IMR-90 (cell line): ENCODE results near the gene ATG9A.

Experiments used
- CEBPB ChIP-seq: IDR thresholded peaks from 2 replicates; pipeline ENCODE4 v1.6.1; 2012; ENCODE audit warnings: low read depth, low read length, improper control_type of control experiment
- MAFK ChIP-seq: IDR thresholded peaks from 2 replicates; pipeline ENCODE4 v1.6.1; 2012; ENCODE audit warnings: low read depth, low read length, improper control_type of control experiment
- MAZ ChIP-seq: IDR thresholded peaks from 2 replicates; pipeline ENCODE4 v1.6.1; 2012; ENCODE audit warnings: low read depth, mild to moderate bottlenecking, low read length, improper control_type of control experiment, moderate library complexity, borderline replicate concordance
- MXI1 ChIP-seq: IDR thresholded peaks from 2 replicates; pipeline ENCODE4 v1.6.1; 2012; ENCODE audit warnings: low read depth, mild to moderate bottlenecking, low read length, moderate library complexity, borderline replicate concordance
- POLR2A ChIP-seq: IDR thresholded peaks from 2 replicates; pipeline ENCODE4 v1.6.1; 2012; ENCODE audit warnings: mild to moderate bottlenecking, low read depth, low read length
- RAD21 ChIP-seq: IDR thresholded peaks from 2 replicates; pipeline ENCODE4 v1.6.1; 2012; ENCODE audit warnings: low read length, improper control_type of control experiment
- RCOR1 ChIP-seq: IDR thresholded peaks from 2 replicates; pipeline ENCODE4 v1.6.1; 2012; ENCODE audit warnings: mild to moderate bottlenecking, low read length, improper control_type of control experiment; ENCODE audit not compliant: insufficient replicate concordance
- RFX5 ChIP-seq: IDR thresholded peaks from 2 replicates; pipeline ENCODE4 v1.8.0; 2012; ENCODE audit warnings: low read depth, mild to moderate bottlenecking, low read length, moderate library complexity
- SMC3 ChIP-seq: fragments of 150-350 bp; IDR thresholded peaks from 2 replicates; pipeline ENCODE4 v1.6.1; 2016; ENCODE audit warnings: low read depth, mild to moderate bottlenecking, antibody characterized with exemption, low read length, moderate library complexity
- TF ChIP-seq, protein P1 (sequence below): conservative IDR thresholded peaks from 2 replicates; pipeline ENCODE4 v1.5.1; 2012; ENCODE audit warnings: mild to moderate bottlenecking, low read depth, low read length, improper control_type of control experiment
- TF ChIP-seq, protein P2 (sequence below): fragments of 150-350 bp; IDR thresholded peaks from 2 replicates; pipeline ENCODE4 v1.6.1; 2017; ENCODE audit warnings: mild to moderate bottlenecking, antibody characterized with exemption, low read length, low read depth
- TF ChIP-seq, protein P3 (sequence below): fragments of 150-350 bp; IDR thresholded peaks from 2 replicates; pipeline ENCODE4 v1.6.1; 2016; ENCODE audit warnings: low read depth, mild to moderate bottlenecking, low read length, moderate library complexity, borderline replicate concordance

DNA sequence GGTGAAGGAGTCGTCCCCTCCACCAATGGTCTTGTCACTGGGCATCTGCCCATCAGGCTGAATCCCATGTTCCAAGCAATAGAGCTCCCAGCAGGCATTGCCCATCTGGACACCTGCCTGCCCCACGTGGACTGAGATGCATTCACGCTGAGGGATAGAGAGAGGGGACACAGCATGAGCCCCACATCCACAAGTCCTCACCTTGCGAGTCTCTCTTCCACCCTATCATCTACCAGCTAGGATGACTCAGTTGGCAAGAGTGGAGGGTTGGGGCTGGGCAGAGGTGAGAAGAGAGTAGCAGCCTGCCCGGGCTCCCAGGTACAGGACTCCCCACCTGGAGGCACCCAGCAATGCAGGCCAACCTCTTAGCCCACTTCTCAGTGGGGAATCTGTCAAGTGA is 22.6 kb upstream of the ATG9A start:
- TF ChIP-seq, protein P1, sequence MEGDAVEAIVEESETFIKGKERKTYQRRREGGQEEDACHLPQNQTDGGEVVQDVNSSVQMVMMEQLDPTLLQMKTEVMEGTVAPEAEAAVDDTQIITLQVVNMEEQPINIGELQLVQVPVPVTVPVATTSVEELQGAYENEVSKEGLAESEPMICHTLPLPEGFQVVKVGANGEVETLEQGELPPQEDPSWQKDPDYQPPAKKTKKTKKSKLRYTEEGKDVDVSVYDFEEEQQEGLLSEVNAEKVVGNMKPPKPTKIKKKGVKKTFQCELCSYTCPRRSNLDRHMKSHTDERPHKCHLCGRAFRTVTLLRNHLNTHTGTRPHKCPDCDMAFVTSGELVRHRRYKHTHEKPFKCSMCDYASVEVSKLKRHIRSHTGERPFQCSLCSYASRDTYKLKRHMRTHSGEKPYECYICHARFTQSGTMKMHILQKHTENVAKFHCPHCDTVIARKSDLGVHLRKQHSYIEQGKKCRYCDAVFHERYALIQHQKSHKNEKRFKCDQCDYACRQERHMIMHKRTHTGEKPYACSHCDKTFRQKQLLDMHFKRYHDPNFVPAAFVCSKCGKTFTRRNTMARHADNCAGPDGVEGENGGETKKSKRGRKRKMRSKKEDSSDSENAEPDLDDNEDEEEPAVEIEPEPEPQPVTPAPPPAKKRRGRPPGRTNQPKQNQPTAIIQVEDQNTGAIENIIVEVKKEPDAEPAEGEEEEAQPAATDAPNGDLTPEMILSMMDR, result no peak
- TF ChIP-seq RFX5 (no peak), CEBPB (no peak), RAD21 (no peak), MAFK (no peak), MAZ (no peak), POLR2A (no peak), SMC3 (no peak), RCOR1 (no peak), MXI1 (no peak)
- TF ChIP-seq, protein P2, sequence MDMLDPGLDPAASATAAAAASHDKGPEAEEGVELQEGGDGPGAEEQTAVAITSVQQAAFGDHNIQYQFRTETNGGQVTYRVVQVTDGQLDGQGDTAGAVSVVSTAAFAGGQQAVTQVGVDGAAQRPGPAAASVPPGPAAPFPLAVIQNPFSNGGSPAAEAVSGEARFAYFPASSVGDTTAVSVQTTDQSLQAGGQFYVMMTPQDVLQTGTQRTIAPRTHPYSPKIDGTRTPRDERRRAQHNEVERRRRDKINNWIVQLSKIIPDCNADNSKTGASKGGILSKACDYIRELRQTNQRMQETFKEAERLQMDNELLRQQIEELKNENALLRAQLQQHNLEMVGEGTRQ, result no peak
- TF ChIP-seq, protein P3, sequence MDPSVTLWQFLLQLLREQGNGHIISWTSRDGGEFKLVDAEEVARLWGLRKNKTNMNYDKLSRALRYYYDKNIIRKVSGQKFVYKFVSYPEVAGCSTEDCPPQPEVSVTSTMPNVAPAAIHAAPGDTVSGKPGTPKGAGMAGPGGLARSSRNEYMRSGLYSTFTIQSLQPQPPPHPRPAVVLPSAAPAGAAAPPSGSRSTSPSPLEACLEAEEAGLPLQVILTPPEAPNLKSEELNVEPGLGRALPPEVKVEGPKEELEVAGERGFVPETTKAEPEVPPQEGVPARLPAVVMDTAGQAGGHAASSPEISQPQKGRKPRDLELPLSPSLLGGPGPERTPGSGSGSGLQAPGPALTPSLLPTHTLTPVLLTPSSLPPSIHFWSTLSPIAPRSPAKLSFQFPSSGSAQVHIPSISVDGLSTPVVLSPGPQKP, result no peak
